Esophagus muscularis mucosa (tissue), 4 donors: Measurements from ENCODE around the gene ADGRV1. TPM values are rescaled to one million over a fixed set of nuclear protein-coding genes. Genes with fewer than 3 reads are reported as not detected.
"Not testable (repeated sequence)": the region's sequence is repeated elsewhere in the genome, so short reads cannot be mapped to it uniquely, and the experiment has no call there.

Experiments
- DNase-seq: peaks from one replicate; pipeline ENCODE4 v3.0.0-alpha.2; 2017; ENCODE audit errors: extremely low spot score
- H3K27ac ChIP-seq, 4 donors: fragments of 200-600 bp; sonication (generic); replicated peaks in 1 of 4; 1 replicate in 3 of 4; 2 replicates in 1 of 4; pipeline ENCODE4 v1.5.1; 2016 to 2019; ENCODE audit warnings: mild to moderate bottlenecking in 1 of 4
- H3K27me3 ChIP-seq, 4 donors: fragments of 200-600 bp; sonication (generic); one replicate each; pipeline versions ENCODE4 v1.5.1 to v1.6.0; 2016 to 2019
- H3K36me3 ChIP-seq, 4 donors: fragments of 200-600 bp; sonication (generic); one replicate each; pipeline ENCODE4 v1.5.1; 2016 to 2019
- H3K4me1 ChIP-seq, 4 donors: fragments of 200-600 bp; sonication (generic); one replicate each; pipeline ENCODE4 v1.5.1; 2016 to 2019
- H3K4me3 ChIP-seq, 4 donors: fragments of 200-600 bp; sonication (generic); 1 replicate in 2 of 4; 2 replicates in 2 of 4; pipeline ENCODE4 v1.5.1; 2016 to 2019; ENCODE audit warnings: mild to moderate bottlenecking in 4 of 4, moderate library complexity in 1 of 4
- H3K9me3 ChIP-seq, 4 donors: fragments of 200-600 bp; sonication (generic); 1 replicate in 3 of 4; 2 replicates in 1 of 4; pipeline ENCODE4 v1.5.1; 2016 to 2019
- EP300 ChIP-seq: sonication (generic); formaldehyde crosslinking; IDR thresholded peaks from one replicate; pipeline ENCODE4 v1.6.1; 2017; ENCODE audit warnings: antibody characterized with exemption
- POLR2A ChIP-seq: fragments of 450-650 bp; IDR thresholded peaks from one replicate; pipeline ENCODE4 v1.6.1; 2017; ENCODE audit warnings: antibody characterized with exemption, moderate library complexity, mild to moderate bottlenecking, low read depth
- POLR2AphosphoS5 ChIP-seq, 2 donors: sonication (generic); formaldehyde crosslinking; IDR thresholded peaks; one replicate each; pipeline ENCODE4 v1.6.1; 2017; ENCODE audit warnings: antibody characterized with exemption in 2 of 2
- WGBS: methylation state at CpG from one replicate; pipeline ENCODE4 v1.1.5; 2018; 5-methylcytosine and 5-hydroxymethylcytosine counted together
- intact Hi-C: fragments of 100-400 bp; cut with DNase I; formaldehyde crosslinking; loops from one replicate; pipeline ENCODE4 v1.15.1; 2023
- total RNA-seq, 4 donors: library from RNA; depleted of rRNA; stranded (reverse); fragments of >200 nt; gene quantifications; one replicate each; pipeline versions ENCODE4 v1.1.0 to v1.2.1, GENCODE V29; 2016
- TF ChIP-seq, protein P1 (sequence below), 3 experiments: fragments of 200-600 bp in 2 of 3; fragments of 450-650 bp in 1 of 3; sonication (generic) in 2 of 3; IDR thresholded peaks; one replicate each; pipeline ENCODE4 v1.5.1; 2017 to 2019; ENCODE audit warnings: antibody characterized with exemption in 3 of 3, mild to moderate bottlenecking in 2 of 3, moderate library complexity in 1 of 3

ADGRV1 gene
- total RNA-seq, 4 donors from 2014 or later = 0.42 to 1.4 (median 0.54) TPM

DNA sequence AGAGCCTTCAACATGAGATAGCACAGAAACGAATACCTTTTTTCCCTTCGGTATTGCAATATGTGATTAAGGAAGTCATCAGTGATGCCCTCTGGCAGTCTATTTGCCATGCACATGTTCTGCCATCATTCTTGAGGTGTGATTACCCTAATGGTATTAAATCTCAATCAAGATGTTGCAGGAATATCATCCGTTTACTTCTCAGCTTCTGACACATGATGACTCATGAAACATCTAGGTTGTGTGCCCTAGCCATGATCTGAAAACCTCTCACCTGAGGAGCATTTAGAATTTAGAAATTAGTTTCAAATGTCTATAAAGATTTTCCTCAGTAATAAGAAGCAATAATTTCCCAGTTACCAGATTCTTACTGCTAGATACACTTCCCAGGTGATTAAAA is 209.1 kb downstream of the ADGRV1 start:
- Histone ChIP-seq H3K27ac (no peak overlapping the region), H3K9me3 (no peaks in the 10 kb centered on the region), H3K4me3 (no peak overlapping the region), H3K36me3 (no peaks in the 10 kb centered on the region), H3K4me1 (no peaks in the 10 kb centered on the region), H3K27me3 (no peaks in the 10 kb centered on the region)
- no peak for TF ChIP-seq EP300
- DNase-seq = no peak
- 92% methylated on average over 3 of the region's 3 CpGs for WGBS
- intact Hi-C loops = no loop called here

DNA sequence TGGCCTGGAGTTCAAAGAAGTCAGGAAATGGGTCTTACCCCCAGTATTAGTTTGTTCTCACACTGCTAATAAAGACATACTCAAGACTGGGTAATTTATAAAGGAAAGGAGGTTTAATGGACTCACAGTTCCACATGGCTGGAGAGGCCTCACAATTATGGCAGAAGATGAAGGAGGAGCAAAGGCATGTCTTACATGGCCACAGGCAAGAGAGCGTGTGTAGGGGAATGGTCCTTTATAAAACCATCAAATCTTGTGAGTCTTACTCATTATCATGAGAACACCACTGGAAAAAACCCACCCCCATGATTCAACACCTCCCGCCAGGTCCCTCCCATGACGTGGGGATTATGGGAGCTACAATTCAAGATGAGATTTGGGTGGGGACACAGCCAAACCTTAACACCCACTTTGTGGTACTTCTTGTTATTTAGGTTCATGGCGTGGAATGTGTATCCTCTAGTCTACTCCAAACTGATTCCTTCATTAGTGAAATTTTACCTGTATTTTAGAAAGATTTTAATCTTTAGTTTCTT is 211.5 kb downstream of the ADGRV1 start:
- H3K27ac ChIP-seq, H3K9me3 ChIP-seq, intact Hi-C loops, H3K4me1 ChIP-seq, DNase-seq, H3K36me3 ChIP-seq, H3K27me3 ChIP-seq, H3K4me3 ChIP-seq: not testable (repeated sequence)
- WGBS = 95% methylated on average over 4 of the region's 4 CpGs

DNA sequence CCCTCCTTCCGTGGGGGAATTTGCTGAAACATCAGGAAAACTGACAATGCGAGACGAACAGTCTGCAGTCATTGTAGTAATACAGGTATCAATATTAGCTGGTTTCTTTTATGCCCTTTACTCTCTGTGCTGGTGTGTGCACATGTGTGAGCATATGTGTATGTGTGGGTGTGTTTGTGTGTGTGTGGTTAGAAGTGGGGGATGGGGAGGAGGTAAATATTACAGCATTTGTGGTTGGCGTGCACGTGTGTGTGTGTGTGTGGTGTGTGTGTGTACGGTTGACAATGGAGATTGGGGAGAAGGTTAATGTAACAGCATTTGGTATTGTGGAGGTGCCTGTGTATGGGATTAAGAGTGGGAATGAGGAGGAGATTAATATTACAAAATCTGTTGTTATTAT is 219.4 kb downstream of the ADGRV1 start:
- TF ChIP-seq, protein P1, sequence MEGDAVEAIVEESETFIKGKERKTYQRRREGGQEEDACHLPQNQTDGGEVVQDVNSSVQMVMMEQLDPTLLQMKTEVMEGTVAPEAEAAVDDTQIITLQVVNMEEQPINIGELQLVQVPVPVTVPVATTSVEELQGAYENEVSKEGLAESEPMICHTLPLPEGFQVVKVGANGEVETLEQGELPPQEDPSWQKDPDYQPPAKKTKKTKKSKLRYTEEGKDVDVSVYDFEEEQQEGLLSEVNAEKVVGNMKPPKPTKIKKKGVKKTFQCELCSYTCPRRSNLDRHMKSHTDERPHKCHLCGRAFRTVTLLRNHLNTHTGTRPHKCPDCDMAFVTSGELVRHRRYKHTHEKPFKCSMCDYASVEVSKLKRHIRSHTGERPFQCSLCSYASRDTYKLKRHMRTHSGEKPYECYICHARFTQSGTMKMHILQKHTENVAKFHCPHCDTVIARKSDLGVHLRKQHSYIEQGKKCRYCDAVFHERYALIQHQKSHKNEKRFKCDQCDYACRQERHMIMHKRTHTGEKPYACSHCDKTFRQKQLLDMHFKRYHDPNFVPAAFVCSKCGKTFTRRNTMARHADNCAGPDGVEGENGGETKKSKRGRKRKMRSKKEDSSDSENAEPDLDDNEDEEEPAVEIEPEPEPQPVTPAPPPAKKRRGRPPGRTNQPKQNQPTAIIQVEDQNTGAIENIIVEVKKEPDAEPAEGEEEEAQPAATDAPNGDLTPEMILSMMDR (IDR thresholded peaks at IDR 0.05) = no peak
- TF ChIP-seq POLR2AphosphoS5 (IDR thresholded peaks at IDR 0.05) (no peak), POLR2A (no peak), EP300 (no peak)
- Histone ChIP-seq H3K4me1 (no peaks in the 10 kb centered on the region), H3K9me3 (no peaks in the 10 kb centered on the region), H3K36me3 (no peaks in the 10 kb centered on the region), H3K4me3 (no peak overlapping the region), H3K27ac (no peak overlapping the region), H3K27me3 (no peaks in the 10 kb centered on the region)
- 75% methylated on average over 6 of the region's 6 CpGs for WGBS
- no peak for DNase-seq
- intact Hi-C loops = no loop called here

DNA sequence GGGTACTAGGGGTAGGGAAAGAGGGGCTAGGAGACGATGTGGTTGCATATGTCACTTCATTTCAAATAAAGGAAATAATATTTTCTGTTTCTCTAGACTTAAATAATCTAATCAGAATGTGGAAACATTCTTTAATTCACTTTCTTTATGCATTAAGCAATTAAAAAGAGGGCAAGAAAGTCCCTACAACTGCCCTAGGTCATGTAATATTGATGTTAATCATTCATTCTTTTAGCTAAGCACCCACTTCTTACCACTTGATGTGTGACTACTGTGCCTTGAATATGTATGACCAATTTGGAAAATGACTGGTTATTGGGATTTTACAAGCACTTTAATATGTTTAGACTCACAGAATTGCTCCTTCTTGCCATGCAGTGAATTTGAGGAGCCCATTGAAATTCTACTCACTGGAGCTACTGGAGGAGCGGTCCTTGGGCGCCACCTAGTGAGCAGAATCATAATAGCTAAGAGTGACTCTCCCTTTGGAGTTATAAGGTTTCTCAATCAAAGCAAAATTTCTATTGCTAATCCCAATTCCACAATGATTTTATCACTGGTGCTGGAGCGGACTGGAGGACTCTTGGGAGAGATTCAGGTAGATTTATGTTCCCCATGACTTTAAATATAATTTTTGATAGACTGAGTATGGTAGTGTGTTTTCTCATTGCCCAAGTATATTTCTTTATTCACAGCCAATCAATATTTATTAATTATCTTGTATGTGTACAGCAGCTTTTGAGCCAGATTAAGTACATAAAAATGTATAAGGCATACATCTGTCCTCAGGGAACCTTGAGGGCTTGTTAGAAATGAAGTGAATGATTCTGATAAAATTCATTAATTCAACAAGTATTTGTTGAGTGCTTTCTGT is 225.1 kb downstream of the ADGRV1 start:
- no peaks in the 10 kb centered on the region for H3K36me3 ChIP-seq
- no peak for DNase-seq
- no peaks in the 10 kb centered on the region for H3K4me1 ChIP-seq
- H3K27ac ChIP-seq = no peak overlapping the region
- no peaks in the 10 kb centered on the region for H3K9me3 ChIP-seq
- TF ChIP-seq EP300 = no peak
- no peak for TF ChIP-seq POLR2A
- TF ChIP-seq, protein P1 (IDR thresholded peaks at IDR 0.05) = peak; percentile 61 to 83 (median 78)
- no peak for TF ChIP-seq POLR2AphosphoS5 (IDR thresholded peaks at IDR 0.05)
- H3K27me3 ChIP-seq = no peaks in the 10 kb centered on the region
- intact Hi-C loops = loop anchor here (10.0 kb wide), 1 partner anchor 349 kb away; no protein-coding TSS in a partner anchor
- no peak overlapping the region for H3K4me3 ChIP-seq
- 23% methylated on average over 4 of the region's 4 CpGs for WGBS

DNA sequence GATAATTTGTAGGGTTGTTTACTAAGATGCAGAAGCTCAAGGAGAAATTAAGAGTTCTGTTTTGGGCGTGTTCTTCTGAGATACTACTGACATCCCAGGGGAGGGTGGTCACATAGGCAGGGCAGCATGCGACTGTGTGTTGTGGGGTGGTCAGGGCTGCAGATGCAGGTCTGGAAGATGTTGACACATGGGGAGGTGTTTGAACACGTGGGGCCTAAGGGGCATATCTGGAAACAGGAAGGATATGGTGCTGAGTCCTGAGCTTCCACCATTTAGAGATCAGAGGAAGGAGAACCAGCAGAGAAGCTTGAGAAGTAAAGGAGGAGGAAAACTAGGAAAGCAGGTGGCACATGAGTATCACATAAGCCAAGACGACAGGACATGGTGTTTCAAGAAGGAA is 228.2 kb downstream of the ADGRV1 start:
- intact Hi-C loops = loop anchor here (10.0 kb wide), 1 partner anchor 352 kb away; no protein-coding TSS in a partner anchor
- Histone ChIP-seq H3K36me3 (no peaks in the 10 kb centered on the region), H3K4me1 (no peaks in the 10 kb centered on the region), H3K4me3 (no peak overlapping the region), H3K27me3 (no peaks in the 10 kb centered on the region), H3K27ac (no peak overlapping the region), H3K9me3 (no peaks in the 10 kb centered on the region)
- no peak for TF ChIP-seq EP300
- TF ChIP-seq POLR2AphosphoS5 (IDR thresholded peaks at IDR 0.05) = no peak
- no peak for TF ChIP-seq POLR2A
- TF ChIP-seq, protein P1 (IDR thresholded peaks at IDR 0.05) = no peak
- WGBS = 73% methylated on average over 4 of the region's 4 CpGs
- no peak for DNase-seq
